Pons (tissue), 1 donor: ENCODE data around the gene PDZRN4.
A peak's percentile ranks its signal among the peaks of the same experiment; 100 is the strongest.
"Not testable (repeated sequence)": the region's sequence is repeated elsewhere in the genome, so short reads cannot be mapped to it uniquely, and the experiment has no call there.

ENCODE experiments used
- DNase-seq: peaks from one replicate; pipeline ENCODE4 v3.0.0-alpha.2; 2016; ENCODE audit warnings: low spot score

PDZRN4 gene

GRCh38 chr12:41509271-41510055 is 321.3 kb downstream of the PDZRN4 start:
- DNase-seq = no peak

GRCh38 chr12:41510470-41510869 is 322.4 kb downstream of the PDZRN4 start:
- no peak for DNase-seq

- no peak for DNase-seq
Measured at GRCh38 chr12:41511247-41511646, 323.1 kb downstream of the PDZRN4 start.

- no peak for DNase-seq
Measured at GRCh38 chr12:41512497-41512896, 324.4 kb downstream of the PDZRN4 start.

GRCh38 chr12:41514021-41514777 is 326.1 kb downstream of the PDZRN4 start:
- DNase-seq = peak; percentile 35

DNA sequence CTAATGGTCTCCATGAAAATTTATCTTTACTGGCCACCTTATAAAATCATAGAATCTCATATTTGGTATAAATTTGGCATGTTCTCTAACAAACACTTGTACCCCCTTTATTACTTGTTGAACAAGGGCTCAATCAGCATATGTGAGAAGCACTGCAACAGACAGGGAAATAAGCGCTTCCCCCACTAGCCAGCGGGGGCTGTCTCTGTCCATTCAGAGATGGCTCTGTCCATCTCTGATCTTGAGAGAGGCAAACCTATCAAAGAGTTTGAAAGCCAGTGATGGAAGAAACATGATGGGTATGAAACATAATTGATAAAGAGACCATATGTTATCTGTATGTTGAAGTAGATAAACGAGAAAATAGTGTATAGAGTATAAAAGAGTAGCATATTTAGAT is 326.8 kb downstream of the PDZRN4 start:
- DNase-seq = no peak

- DNase-seq = no peak
Measured at GRCh38 chr12:41515953-41516352, 327.8 kb downstream of the PDZRN4 start.

DNA sequence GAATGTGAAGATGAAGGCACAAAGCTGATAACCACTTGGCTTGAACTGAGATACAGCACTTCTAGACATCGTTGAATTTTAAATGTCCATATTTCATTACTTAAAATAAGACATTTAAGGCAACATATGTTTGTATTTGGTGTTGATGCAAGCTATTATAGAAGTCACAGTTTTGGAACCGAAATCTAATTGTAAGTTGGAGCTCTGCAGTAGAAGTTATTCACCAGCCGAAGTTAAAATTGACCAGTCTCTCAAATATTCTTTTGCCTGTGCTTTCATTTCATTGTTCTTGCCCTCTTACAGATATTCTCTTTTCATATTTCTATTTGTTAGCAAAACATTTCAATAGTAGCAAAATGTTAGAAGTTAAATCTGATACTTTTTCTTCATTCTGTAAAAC is 332.7 kb downstream of the PDZRN4 start:
- no peak for DNase-seq

DNA sequence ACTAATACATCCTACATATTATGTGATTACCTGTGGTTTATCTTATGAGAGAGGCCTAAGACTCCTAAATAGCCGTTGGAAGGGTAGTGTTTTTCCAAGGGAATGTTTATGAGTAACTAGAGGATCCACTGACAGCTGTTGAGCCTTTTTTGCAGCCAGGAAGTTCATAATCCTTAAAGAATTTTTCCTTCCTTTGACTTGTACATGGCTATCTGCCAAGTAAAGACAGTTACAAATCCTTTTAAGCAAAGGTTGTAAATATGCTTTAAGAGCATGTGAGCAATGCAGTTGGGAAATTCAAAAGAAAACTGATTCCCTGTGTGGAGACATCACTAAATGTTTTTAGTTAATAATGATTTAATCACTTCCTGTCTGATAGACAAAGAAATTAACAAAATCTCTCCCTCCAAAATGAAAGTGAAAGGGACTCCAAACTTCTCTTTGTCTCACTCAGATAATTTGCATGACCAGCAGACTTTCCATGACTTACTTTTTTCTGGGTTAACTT is 333.8 kb downstream of the PDZRN4 start:
- DNase-seq = peak; percentile 11

- no peak for DNase-seq
Measured at GRCh38 chr12:41527062-41527461, 338.9 kb downstream of the PDZRN4 start.

DNA sequence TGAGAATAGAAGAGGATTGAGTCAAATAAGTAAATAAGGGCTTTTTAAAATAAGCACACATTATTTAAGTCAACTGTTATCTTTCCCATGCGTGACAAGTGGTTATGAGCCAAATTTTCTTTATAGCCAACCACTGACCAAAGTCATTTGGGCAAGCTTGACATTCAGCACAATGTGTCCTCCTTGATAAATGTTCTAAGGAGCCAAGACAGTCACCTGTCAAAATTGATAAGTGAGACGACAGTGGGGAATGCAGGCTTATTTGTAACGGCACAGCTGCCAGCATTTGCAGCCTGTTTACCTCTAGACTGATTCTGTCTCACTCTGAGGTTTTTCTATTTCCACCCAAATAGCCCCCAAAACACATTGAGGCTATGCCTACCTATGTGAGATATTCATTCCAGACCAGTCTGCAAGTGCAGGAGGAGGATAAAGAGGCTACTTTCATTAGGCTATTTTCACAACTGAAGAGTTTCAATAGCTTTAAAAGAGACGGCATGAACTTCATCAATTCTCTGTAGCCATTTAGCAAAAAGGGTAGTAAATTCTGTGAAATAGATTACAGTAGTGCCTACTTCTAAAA is 339.5 kb downstream of the PDZRN4 start:
- no peak for DNase-seq

- no peak for DNase-seq
Measured at GRCh38 chr12:41528874-41529273, 340.8 kb downstream of the PDZRN4 start.

DNA sequence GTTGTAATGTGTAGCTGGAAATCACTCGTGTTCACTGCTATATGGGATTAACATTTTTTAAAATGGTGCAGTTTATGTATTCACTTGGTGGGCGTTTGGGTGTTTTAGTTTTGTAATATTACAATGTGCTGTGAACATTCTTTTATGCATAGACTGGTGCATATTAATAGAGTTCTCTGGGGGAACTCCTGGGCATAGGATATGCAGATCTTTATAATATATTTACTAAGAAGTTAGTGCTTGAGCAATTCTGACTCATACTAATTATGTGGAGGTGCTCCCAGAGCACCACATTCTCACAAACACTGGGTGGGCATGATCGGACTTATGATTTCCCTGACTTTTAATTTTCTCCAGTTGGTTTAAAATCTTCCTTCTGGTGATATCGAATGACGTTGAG is 342.3 kb downstream of the PDZRN4 start:
- DNase-seq = no peak

DNA sequence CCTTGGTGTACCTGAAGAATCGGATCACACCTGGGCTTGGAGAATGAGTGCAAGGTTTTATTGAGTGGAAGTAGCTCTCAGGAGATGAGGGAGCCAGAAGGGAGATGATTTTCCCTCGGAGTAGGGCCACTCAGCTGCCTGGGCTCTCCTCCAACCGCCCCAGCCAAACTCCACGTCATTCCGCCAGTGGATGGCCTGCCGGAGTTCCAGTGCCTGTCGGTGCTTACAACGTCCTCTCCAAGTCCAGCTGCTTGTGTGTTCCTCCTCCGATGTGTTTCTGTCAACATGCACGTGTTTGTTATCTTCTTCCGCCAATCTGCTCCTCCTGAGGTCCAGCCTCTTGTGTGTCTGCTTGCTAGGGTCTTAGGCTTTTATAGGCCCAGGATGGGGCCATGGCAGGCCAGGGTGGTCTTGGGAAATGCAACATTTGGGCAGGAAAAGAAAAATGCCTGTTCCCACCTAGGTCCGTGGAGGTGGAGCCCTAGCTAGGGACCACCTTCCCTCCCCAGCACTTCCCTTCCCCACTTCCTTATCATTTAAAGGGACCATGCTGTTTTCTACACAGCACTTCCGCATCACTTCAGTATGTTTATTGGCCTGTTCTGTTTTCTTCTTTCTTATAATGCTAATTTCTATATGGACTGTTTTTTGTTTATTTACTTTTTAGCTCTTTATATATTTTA is 343.2 kb downstream of the PDZRN4 start:
- peak; percentile 52 for DNase-seq

GRCh38 chr12:41532072-41532471 is 344.0 kb downstream of the PDZRN4 start:
- no peak for DNase-seq

DNA sequence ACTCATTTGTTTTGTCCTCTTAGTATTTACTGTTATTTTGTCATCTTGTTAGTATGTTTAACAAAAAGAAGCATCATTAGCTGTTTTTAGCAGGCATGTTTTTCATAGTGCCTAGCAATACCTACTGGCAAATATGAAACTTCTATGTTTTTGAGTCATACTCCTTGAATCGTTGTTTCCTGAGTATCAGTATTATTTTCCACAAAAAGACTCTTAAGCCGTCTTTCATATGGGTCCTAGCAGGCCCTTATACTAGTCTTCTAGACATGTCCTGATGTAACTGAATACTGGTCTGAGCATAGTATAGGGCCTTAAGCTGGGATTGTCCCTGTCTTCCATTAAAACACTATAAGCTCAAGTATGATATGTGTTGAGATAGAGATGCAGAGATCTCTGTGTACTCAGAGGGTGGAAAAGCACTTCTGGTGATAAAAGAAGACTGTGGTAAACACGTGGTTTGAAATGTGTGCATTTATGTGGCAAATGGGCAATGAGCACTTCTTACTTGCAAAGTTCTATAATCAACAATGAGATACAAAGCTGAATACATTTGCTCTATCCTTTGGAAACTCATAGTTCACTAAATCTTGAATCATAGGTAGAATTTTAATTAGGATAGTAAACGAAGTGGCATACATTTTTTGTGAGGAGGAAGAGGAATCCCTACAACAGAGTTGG is 348.8 kb downstream of the PDZRN4 start:
- no peak for DNase-seq

DNA sequence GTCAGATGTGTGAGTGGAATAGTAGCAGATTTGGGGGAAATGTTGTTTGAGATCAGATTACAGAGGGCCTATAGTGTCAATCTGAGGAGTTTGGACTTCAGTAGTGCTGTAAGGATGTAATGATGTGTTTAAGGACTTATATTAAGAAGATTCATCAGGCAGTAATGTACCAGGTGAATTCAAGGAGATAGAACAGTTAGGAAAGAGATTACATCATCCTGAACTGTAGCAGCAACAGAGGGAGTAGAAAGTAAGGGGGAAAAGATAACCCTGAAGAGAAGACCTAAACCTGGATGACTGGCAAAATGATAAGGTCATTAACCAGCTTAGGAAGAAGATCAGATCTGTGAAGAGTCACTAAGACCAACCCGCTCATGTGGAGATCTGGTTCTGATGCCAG is 349.4 kb downstream of the PDZRN4 start:
- DNase-seq = no peak

DNA sequence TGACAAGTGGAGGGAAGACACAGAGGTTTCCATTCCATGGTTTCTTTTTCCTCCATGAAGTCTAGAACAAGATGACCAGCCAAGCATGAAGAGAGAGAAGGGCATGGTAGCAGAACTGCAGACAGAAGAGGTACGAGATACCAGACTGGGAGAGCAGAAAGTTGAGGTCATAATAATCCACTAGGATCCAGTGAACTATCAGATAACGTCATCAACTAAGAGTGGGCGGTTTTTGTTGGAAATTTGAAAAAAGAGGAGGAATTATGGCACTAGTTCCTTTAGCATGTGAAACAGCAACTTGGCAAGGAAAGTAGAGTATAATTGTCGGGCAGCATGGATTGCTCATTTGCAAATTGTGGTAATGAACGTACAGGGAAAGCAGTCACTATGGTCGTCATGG is 357.6 kb downstream of the PDZRN4 start:
- DNase-seq = no peak

- not testable (repeated sequence) for DNase-seq
Measured at GRCh38 chr12:41547071-41547470, 359.0 kb downstream of the PDZRN4 start.

DNA sequence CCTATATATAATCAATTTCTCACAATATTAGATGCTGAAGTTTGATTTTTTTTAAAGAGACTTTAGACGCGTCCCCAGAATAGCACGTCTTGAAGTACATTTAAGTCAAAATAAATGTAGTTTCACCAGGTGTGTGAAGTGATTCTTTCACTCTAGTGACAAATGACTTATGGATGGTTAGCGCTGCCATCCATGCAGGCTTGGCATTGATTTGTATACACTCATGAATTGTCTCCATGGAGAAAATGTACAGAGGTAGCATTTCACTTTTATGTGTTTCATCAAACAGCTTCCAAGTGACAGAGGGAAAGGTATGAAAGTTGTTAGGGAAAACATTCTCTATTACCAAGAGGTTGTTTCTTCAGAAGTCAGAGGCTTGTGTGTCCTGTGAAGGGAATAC is 360.8 kb downstream of the PDZRN4 start:
- DNase-seq = no peak

GRCh38 chr12:41552588-41552987 is 364.5 kb downstream of the PDZRN4 start:
- DNase-seq = no peak

DNA sequence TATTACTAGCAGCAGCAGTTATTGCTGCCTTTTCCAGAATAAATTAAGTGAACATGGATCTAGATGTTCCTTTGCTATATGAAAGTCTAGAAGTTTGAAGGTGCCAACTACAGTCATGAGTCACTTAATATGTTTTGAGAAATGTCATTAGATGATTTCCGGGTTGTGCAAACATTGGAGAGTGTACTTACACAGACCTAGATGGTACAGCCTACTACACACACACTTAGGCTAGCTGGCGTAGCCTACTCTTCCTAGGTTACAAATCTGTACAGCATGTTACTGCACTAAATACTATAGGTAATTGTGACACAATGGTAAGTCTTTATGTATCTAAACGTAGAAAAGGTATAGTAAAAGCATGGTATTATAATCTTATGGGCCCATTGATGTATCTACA is 368.1 kb downstream of the PDZRN4 start:
- DNase-seq = no peak
